Stimulated activated CD4-positive, alpha-beta T cell treated with anti-CD3 and anti-CD28 coated beads, TNF-alpha, amount 100 ng/mL, for 24 hours (primary cell): ENCODE measurements around the gene BCOR.

Experiments used
- DNase-seq, 3 experiments: peaks; one replicate each; pipeline ENCODE4 v3.0.0-alpha.2; 2020; ENCODE audit warnings: low read depth in 3 of 3

BCOR gene

DNA sequence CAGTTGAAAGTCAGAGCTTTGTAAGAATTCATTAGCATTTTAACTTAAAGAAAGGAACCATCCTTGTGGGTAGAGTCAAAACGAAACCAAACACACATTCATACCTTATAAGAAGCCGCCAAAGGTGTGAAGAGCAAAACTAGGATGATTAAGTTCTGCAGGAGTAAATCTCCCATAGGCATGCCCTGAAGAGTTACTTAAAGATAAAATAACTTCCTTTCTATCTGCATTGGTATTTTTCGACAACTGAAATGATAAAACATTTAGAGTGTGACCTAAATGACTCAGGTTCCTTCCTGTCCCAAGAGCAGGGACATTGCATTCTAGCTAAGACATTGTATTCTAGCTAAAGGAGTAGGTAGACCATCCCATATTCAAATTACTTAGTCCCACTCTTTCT, 75.3 kb downstream of the BCOR start:
- DNase-seq: no peak

DNA sequence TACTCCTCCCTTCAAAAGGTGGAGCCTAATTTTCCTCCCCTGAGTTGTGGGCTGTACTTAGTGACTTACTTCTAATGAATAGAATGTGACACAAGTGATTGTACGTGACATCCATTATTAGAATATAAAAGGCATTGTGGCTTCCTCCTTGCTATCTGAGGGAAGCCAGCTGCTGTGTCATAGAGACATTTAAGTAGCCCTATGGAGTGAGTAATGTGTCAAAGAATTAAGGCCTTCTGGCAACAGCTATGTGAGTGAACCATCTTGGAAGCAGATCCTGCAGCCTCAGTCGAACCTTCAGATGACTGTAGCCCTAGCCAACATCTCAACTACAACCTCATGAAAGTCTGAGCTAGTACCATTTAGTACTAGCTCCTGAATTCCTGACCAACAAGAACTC, 76.1 kb downstream of the BCOR start:
- DNase-seq: no peak

DNA sequence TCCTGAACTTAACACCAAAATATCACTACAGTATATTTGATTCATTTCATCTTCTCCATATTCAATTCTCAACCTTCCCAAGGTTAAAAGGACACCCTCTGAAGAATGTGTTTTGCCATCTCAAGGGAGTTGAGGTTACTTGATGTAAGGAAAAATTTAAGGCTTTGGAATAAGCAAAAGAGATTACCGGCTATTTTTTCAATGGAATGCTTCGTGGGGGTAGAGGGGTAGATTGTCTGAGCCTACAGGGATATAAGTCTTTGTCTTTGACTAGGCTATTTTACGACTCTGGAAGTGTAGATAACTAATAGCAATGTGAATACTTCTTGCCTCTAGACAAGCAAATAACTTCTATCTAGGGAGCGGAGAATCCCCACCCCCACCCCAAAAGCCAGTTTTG, 78.2 kb downstream of the BCOR start:
- no peak for DNase-seq

GRCh38 chrX:40018041-40018440, 79.7 kb downstream of the BCOR start:
- no peak for DNase-seq

DNA sequence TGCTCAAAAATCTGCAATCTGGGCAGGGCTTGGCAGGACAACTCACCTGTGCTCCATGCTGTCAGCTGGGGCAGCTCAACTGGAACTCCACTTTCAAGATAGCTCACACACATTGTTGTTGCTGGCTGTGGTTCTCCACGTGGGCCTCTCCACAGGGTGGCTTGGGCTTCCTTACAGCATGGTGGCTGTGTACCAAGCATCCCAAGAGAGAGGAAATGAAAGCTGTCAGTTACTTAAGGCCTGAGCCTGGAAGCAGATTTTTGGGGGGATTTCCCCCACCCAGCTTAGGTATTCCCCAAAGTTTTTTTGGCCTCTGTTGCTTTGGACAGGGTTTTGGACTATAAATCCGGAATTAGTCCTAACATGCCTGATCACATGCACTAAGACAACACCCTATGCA, 81.0 kb downstream of the BCOR start:
- DNase-seq: no peak

DNA sequence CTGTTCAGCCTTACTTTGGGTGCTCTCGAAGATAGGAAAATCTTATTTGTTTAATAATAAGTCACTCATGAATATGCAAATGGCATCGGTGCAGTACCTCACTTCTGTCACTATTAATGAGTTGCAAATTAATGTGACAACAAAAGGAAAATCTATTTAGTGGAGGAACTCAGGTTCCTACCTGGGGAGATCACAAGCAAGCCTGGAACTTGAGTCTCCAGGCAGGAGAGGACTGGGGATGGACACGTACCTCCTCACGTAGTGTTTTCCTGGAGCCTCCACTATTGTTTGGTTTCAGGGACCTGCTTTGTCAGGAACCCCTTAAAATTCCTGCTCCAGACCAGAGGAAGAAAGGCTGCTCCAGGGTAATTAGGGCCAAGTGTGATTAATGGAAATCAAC, 82.1 kb downstream of the BCOR start:
- DNase-seq: no peak

- no peak for DNase-seq
Measured at GRCh38 chrX:40013266-40014195, 84.2 kb downstream of the BCOR start.

- no peak for DNase-seq
Measured at GRCh38 chrX:40012868-40013265, 84.9 kb downstream of the BCOR start.

DNA sequence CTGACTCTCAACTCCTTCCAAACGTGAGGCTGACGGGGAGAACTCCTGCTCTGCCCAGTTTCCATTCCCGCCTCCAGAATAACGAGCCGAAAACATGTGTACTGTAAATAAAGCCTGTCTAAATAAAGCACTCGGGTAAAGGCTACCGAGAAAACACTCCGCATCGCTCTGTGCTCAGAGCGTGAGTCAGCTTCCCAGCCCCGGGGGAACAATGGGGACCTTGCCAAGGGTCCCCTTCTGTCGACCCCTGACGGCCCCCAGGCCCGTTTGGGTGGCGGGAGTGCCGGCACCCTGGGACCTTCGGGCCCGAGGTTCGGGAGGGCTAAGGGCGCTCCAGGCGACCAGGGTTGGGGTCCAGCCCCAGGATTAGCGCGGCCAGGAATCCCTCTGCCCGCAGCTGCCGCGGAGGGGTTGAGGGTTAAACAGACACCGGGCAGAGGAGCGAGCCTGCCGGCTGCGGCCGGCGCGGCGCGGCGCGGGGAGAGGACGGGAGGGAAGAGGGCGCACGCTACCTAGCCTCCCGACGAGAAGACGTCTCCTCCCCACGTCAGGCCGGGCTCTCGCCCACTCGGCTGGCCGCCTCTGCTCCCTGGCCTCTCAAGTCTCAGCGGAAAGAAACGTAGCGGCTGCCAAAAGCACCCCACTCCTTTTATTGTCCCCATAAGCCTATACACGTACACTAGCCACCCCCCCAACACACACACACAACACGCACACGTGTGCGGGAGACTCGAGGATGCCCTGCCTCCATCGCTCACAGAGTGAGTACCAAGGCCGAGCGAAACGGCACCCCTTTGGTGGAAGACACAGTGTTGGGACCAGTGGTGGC, 85.5 kb downstream of the BCOR start:
- DNase-seq: no peak

GRCh38 chrX:40011322-40012038, 86.3 kb downstream of the BCOR start:
- DNase-seq: no peak

DNA sequence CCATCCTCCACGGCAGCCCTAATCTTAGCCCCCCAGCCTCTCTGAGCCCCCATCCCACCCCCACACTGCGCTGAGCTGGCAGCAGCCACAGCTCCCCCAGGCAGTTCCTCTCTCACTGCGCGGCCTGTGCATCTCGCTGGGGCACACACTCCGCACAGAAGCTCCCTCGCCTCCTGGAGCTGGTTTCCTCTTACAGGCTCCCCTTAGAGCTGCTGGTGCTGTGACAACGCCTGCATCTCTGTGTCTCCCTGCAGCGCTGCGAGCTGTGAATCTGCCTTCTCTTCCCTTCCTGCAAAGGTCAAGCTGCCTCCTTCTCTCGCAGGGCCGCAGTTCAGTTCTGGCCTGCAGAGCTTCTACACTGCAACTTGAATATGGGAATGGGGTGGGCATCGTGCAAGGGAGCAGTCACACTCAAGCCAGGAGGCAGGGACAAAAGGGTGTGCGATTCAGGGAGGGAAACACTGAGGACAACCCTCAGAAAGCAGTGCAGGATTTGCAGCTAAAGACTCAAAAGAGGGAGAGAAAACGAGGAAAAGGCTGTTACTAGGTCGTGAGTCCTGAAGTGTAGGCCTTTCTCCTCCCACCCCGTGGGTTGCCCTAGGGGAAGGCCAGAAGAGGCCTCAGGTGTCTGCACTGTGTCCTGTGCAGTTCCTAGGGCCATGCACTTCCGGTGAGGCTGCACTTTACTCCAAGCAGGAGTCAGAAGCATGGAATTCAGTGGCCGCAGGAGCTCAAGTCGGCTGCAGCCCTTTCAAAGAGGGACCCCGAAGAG, 87.0 kb downstream of the BCOR start:
- no peak for DNase-seq

- no peak for DNase-seq
Measured at GRCh38 chrX:40009890-40010289, 87.9 kb downstream of the BCOR start.

GRCh38 chrX:40009462-40009851, 88.3 kb downstream of the BCOR start:
- DNase-seq: no peak

DNA sequence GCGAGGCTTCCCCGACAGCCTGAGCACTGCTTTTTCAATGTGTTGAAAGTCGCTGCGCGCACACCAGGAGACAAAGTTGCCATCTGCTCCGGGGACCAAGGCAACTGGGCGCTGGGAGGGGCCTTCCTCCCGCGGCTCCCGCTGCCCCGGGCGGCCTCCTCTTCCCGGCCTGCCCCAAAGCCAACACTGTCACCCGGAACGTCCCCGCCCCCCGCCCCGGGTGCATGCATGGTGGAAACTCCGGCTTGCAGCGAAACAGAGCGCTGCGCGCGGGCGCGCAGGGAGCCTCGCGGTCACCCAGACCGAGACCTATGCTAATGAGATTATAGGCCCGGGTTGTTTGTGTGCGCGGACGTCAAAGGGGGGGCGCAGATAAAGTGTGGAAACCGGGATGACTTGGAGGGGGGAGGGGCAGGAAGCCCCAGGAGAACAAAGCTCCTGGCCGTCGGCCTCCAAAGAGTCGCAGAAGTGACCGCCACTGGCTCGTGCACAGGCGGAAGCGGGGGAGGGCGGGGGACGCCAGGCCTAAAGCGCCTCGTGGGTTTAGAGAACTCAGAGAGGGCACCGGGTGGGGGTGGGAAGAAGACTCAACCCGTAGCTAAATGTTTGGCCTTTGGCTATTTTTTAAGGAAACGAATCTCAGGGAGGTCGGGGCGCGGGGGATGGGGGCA, 88.8 kb downstream of the BCOR start:
- DNase-seq: peak in 1 of 3 experiments; percentile 47

GRCh38 chrX:40007756-40008705, 89.7 kb downstream of the BCOR start:
- DNase-seq: no peak

GRCh38 chrX:40007131-40007755, 90.5 kb downstream of the BCOR start:
- no peak for DNase-seq

DNA sequence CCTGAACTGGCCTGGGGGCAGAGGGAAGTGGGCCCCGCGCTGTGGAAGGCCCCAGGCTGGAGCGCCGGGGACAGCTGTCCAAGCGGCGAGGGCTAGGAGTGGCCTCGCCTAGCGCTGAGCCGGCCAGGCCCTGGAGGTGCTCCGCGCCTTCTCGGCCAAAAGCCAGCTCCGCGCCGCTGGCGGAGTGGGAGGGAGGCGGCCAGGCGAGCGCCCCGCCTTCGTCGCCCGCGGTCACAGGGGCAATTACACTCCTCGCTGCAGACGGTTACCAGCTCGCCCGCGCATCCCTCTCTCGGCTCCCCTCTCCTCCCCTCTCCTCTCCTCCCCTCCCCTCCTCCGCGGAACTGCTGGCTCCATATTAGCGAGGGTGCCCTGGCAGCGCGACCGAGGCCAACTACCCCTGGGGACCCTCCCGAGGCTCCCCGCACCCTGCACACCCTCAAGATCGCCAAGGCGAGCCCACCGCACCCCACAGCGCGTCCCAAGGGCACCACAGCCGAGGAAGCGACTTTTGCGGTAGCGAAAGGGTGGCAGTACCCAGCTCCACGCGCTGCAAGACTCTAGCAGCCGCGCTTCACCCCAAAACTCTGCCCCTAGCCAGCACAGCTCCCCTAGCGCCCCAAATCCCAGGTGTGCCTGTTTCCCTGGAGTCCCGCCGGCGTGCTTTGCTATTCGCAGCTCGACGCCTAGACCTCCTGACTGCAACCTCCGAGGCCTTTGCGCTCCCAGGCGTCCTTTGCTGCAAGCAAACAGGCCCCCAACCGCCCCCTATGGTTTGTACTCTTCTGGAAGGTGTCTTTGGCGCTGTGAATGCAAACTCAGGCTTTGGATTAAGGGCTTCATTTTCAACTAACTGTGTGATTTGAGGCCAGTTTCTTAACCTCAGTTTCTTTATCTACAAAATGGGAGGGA, 91.4 kb downstream of the BCOR start:
- DNase-seq: no peak
